HL-60 (cell line): ENCODE results near the gene MYCBPAP.

Experiments
- GABPA ChIP-seq: IDR thresholded peaks from 2 replicates; pipeline ENCODE4 v1.6.1; 2012; ENCODE audit warnings: low read depth
- POLR2AphosphoS5 ChIP-seq: IDR thresholded peaks from 2 replicates; pipeline ENCODE4 v1.6.1; 2012; ENCODE audit warnings: low read depth
- SPI1 ChIP-seq: IDR thresholded peaks from 2 replicates; pipeline ENCODE4 v1.6.1; 2012; ENCODE audit warnings: low read depth, mild to moderate bottlenecking, borderline replicate concordance
- TF ChIP-seq, protein P1 (sequence below): IDR thresholded peaks from one replicate; pipeline ENCODE4 v1.5.1; 2011; ENCODE audit warnings: low read length, control low read depth, inconsistent platforms; ENCODE audit not compliant: insufficient read depth
- TF ChIP-seq, protein P2 (sequence below): IDR thresholded peaks from 2 replicates; pipeline ENCODE4 v1.6.1; 2012; ENCODE audit warnings: low read depth; ENCODE audit not compliant: insufficient replicate concordance

- no peak for TF ChIP-seq POLR2AphosphoS5
- TF ChIP-seq, protein P1, sequence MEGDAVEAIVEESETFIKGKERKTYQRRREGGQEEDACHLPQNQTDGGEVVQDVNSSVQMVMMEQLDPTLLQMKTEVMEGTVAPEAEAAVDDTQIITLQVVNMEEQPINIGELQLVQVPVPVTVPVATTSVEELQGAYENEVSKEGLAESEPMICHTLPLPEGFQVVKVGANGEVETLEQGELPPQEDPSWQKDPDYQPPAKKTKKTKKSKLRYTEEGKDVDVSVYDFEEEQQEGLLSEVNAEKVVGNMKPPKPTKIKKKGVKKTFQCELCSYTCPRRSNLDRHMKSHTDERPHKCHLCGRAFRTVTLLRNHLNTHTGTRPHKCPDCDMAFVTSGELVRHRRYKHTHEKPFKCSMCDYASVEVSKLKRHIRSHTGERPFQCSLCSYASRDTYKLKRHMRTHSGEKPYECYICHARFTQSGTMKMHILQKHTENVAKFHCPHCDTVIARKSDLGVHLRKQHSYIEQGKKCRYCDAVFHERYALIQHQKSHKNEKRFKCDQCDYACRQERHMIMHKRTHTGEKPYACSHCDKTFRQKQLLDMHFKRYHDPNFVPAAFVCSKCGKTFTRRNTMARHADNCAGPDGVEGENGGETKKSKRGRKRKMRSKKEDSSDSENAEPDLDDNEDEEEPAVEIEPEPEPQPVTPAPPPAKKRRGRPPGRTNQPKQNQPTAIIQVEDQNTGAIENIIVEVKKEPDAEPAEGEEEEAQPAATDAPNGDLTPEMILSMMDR = no peak
- TF ChIP-seq, protein P2, sequence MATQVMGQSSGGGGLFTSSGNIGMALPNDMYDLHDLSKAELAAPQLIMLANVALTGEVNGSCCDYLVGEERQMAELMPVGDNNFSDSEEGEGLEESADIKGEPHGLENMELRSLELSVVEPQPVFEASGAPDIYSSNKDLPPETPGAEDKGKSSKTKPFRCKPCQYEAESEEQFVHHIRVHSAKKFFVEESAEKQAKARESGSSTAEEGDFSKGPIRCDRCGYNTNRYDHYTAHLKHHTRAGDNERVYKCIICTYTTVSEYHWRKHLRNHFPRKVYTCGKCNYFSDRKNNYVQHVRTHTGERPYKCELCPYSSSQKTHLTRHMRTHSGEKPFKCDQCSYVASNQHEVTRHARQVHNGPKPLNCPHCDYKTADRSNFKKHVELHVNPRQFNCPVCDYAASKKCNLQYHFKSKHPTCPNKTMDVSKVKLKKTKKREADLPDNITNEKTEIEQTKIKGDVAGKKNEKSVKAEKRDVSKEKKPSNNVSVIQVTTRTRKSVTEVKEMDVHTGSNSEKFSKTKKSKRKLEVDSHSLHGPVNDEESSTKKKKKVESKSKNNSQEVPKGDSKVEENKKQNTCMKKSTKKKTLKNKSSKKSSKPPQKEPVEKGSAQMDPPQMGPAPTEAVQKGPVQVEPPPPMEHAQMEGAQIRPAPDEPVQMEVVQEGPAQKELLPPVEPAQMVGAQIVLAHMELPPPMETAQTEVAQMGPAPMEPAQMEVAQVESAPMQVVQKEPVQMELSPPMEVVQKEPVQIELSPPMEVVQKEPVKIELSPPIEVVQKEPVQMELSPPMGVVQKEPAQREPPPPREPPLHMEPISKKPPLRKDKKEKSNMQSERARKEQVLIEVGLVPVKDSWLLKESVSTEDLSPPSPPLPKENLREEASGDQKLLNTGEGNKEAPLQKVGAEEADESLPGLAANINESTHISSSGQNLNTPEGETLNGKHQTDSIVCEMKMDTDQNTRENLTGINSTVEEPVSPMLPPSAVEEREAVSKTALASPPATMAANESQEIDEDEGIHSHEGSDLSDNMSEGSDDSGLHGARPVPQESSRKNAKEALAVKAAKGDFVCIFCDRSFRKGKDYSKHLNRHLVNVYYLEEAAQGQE = no peak
- TF ChIP-seq SPI1 = no peak
- TF ChIP-seq GABPA = no peak
These were observed 25.0 kb upstream of the MYCBPAP start for GRCh38 chr17:50483266-50483665.
